GM12878 (cell line): ENCODE data around the gene ARX. TPM values are rescaled to one million over a fixed set of nuclear protein-coding genes. Genes with fewer than 3 reads are reported as not detected.

Experiments used
- IKZF1 ChIP-seq: fragments of 450-650 bp; conservative IDR thresholded peaks from 2 replicates; pipeline ENCODE4 v1.6.1; 2017; ENCODE audit warnings: antibody characterized with exemption, mild to moderate bottlenecking
- NFXL1 ChIP-seq: fragments of 450-650 bp; IDR thresholded peaks from 2 replicates; pipeline ENCODE4 v1.6.1; 2017; ENCODE audit warnings: antibody characterized with exemption, mild to moderate bottlenecking, borderline replicate concordance
- SREBF2 ChIP-seq: IDR thresholded peaks from 2 replicates; pipeline ENCODE4 v1.6.1; 2012; ENCODE audit warnings: mild to moderate bottlenecking, low read length
- ZNF274 ChIP-seq: IDR thresholded peaks from one replicate; pipeline ENCODE4 v1.8.0; 2011; ENCODE audit not compliant: insufficient read length, insufficient read depth
- ZSCAN29 ChIP-seq: fragments of 450-650 bp; IDR thresholded peaks from 2 replicates; pipeline ENCODE4 v1.6.1; 2017; ENCODE audit warnings: mild to moderate bottlenecking, moderate library complexity
- polyA plus RNA-seq, 11 experiments: library from polyadenylated mRNA; depleted of rRNA in 4 of 11; unstranded in 6 of 11; stranded (reverse) in 5 of 11; fragments of >200 nt; fragmentation: Nextera tagmentation in 4 of 11; fragmentation: Illumina TruSeq in 1 of 11; extraction: Ambion mirVana in 4 of 11; extraction: Trizol in 1 of 11; gene quantifications; 1 replicate in 1 of 11; 2 replicates in 10 of 11; pipeline versions ENCODE4 v1.2.1 to v1.2.3, GENCODE V29; 2011 to 2016; ENCODE audit warnings: inconsistent platforms in 2 of 11, missing spikeins in 2 of 11, low read depth in 1 of 11
- total RNA-seq, 4 experiments: library from RNA; depleted of rRNA in 3 of 4; stranded (reverse); fragments of >200 nt in 3 of 4; fragmentation: Illumina TruSeq in 1 of 4; extraction: Trizol in 1 of 4; gene quantifications; 2 replicates each; pipeline versions ENCODE4 v1.2.1 to v1.2.3, GENCODE V29; 2013 to 2021
- TF ChIP-seq, protein P1 (sequence below): IDR thresholded peaks from 2 replicates; pipeline ENCODE4 v1.6.1; 2012; ENCODE audit warnings: low read depth, low read length, improper control_type of control experiment
- TF ChIP-seq, protein P2 (sequence below): fragments of 450-650 bp; IDR thresholded peaks from 2 replicates; pipeline ENCODE4 v1.6.1; 2017; ENCODE audit warnings: borderline replicate concordance
- TF ChIP-seq, protein P3 (sequence below): fragments of 450-650 bp; formaldehyde crosslinking; IDR thresholded peaks from 2 replicates; pipeline ENCODE4 v1.5.0; 2022; ENCODE audit warnings: mild to moderate bottlenecking, missing genetic modification characterization

ARX gene
- total and polyA plus RNA-seq, 10 of the 15 experiments (the other 5 are each of a cell fraction or from before 2014, with no cell fraction given): 0.03 TPM; not detected in 9

DNA sequence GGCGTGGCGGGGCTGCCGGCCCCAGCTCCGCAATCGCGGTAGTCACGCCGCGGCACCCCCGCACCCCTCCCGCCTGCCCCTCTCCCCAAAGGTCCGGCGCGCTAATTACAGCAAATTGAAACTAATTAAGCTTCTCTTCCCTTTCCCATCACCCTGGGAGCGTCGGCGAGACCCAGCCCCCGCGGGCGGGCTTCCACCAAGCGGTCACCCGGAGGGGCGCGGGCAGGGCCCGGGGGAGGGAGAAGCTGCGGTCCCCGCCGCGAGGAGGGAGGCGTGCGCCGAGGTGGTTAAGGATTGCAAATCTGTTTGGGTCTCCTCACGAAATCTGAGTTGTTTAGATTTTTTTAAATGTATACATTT is 13.1 kb downstream of the ARX start (continued):
- TF ChIP-seq, protein P1, sequence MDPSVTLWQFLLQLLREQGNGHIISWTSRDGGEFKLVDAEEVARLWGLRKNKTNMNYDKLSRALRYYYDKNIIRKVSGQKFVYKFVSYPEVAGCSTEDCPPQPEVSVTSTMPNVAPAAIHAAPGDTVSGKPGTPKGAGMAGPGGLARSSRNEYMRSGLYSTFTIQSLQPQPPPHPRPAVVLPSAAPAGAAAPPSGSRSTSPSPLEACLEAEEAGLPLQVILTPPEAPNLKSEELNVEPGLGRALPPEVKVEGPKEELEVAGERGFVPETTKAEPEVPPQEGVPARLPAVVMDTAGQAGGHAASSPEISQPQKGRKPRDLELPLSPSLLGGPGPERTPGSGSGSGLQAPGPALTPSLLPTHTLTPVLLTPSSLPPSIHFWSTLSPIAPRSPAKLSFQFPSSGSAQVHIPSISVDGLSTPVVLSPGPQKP: no peak
- TF ChIP-seq NFXL1 (no peak), ZSCAN29 (no peak), SREBF2 (no peak), ZNF274 (no peak), IKZF1 (no peak)
- TF ChIP-seq, protein P2, sequence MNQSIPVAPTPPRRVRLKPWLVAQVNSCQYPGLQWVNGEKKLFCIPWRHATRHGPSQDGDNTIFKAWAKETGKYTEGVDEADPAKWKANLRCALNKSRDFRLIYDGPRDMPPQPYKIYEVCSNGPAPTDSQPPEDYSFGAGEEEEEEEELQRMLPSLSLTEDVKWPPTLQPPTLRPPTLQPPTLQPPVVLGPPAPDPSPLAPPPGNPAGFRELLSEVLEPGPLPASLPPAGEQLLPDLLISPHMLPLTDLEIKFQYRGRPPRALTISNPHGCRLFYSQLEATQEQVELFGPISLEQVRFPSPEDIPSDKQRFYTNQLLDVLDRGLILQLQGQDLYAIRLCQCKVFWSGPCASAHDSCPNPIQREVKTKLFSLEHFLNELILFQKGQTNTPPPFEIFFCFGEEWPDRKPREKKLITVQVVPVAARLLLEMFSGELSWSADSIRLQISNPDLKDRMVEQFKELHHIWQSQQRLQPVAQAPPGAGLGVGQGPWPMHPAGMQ: no peak
- TF ChIP-seq, protein P3, sequence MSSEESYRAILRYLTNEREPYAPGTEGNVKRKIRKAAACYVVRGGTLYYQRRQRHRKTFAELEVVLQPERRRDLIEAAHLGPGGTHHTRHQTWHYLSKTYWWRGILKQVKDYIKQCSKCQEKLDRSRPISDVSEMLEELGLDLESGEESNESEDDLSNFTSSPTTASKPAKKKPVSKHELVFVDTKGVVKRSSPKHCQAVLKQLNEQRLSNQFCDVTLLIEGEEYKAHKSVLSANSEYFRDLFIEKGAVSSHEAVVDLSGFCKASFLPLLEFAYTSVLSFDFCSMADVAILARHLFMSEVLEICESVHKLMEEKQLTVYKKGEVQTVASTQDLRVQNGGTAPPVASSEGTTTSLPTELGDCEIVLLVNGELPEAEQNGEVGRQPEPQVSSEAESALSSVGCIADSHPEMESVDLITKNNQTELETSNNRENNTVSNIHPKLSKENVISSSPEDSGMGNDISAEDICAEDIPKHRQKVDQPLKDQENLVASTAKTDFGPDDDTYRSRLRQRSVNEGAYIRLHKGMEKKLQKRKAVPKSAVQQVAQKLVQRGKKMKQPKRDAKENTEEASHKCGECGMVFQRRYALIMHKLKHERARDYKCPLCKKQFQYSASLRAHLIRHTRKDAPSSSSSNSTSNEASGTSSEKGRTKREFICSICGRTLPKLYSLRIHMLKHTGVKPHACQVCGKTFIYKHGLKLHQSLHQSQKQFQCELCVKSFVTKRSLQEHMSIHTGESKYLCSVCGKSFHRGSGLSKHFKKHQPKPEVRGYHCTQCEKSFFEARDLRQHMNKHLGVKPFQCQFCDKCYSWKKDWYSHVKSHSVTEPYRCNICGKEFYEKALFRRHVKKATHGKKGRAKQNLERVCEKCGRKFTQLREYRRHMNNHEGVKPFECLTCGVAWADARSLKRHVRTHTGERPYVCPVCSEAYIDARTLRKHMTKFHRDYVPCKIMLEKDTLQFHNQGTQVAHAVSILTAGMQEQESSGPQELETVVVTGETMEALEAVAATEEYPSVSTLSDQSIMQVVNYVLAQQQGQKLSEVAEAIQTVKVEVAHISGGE: no peak
